Activated CD8-positive, alpha-beta memory T cell treated with anti-CD3 and anti-CD28 coated beads for 36 hours (primary cell): ENCODE results near the gene MVB12B. TPM values are rescaled to one million over a fixed set of nuclear protein-coding genes. Genes with fewer than 3 reads are reported as not detected.

Experiments
- CTCF ChIA-PET: fragments of 350-600 bp; sonication (Branson Sonifier 250); formaldehyde crosslinking; loops from one replicate; lab custom pipeline; 2021; ENCODE audit warnings: antibody characterized with exemption; lab: Charles Lee
- POLR2A ChIA-PET: fragments of 350-600 bp; sonication (Branson Sonifier 250); formaldehyde crosslinking; loops from one replicate; lab custom pipeline; 2021; ENCODE audit warnings: antibody characterized with exemption; lab: Charles Lee
- total RNA-seq, 2 experiments: library from RNA; stranded (reverse); gene quantifications; one replicate each; pipeline ENCODE4 v1.2.3, GENCODE V29; 2021

The MVB12B gene
- total RNA-seq, 2 experiments from 2014 or later: 7.5 to 7.8 TPM

GRCh38 chr9:126519660-126520420, 193.2 kb downstream of the MVB12B start:
- ChIA-PET CTCF (interaction anchor here (0.6 to 9.9 kb wide), 4 partner anchors 11 to 208 kb away, joined by 3 to 55 read pairs (median 23); no protein-coding TSS in a partner anchor), POLR2A (no interaction called here)

DNA sequence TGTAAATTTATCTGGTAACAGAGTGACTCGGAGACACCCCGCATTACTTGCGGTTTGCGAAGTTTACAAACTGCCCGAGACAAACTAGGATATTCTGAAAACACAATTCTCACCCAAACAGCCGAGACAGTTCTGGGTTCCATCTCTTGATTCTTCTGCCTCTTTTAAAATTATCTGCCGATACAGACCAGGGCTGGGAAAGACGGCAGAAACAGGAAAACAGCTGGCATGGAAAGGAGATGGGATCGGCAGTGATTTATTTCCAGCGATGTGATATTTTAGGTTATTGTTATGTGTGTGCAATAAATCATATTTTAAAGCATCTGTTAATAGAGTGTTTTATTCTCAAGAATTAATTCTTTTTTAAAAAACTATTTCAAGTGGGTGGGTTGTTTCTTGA, 193.8 kb downstream of the MVB12B start:
- CTCF ChIA-PET: interaction anchor here (0.7 to 9.9 kb wide), 2 partner anchors 12 to 20 kb away, joined by 3 to 55 read pairs; no protein-coding TSS in a partner anchor

GRCh38 chr9:126521089-126521488, 194.5 kb downstream of the MVB12B start:
- ChIA-PET CTCF (interaction anchor here (0.7 kb wide), 1 partner anchor 1666 kb away, joined by 5 read pairs; no protein-coding TSS in a partner anchor), POLR2A (interaction anchor here (0.7 kb wide), 1 partner anchor 199 kb away, joined by 6 read pairs; no protein-coding TSS in a partner anchor)

More for the DNA sequence above, 193.8 kb downstream of the MVB12B start:
- POLR2A ChIA-PET: no interaction called here

DNA sequence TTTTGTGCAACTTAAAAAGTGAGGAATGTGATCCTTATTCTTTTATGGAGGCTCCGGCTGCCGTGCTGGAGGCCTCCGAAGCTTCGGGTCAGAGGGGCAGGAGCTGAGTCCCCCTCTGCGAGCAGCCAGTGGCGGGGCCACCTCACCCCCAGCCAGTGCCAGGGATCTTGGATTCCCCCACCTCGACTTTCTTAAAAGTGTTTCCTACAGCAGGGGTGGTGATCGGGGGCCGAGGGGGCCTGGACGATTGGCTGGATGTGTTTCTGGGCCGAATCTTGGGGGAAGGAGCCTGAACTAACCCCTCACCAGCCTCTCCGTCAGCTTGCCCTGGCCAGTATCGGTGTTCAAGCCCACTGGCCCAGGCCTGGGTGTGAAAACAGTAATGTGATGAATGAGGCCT, 194.9 kb downstream of the MVB12B start:
- ChIA-PET POLR2A (no interaction called here), CTCF (interaction anchor here (2.2 kb wide), 1 partner anchor 23 kb away, joined by 11 read pairs; no protein-coding TSS in a partner anchor)

DNA sequence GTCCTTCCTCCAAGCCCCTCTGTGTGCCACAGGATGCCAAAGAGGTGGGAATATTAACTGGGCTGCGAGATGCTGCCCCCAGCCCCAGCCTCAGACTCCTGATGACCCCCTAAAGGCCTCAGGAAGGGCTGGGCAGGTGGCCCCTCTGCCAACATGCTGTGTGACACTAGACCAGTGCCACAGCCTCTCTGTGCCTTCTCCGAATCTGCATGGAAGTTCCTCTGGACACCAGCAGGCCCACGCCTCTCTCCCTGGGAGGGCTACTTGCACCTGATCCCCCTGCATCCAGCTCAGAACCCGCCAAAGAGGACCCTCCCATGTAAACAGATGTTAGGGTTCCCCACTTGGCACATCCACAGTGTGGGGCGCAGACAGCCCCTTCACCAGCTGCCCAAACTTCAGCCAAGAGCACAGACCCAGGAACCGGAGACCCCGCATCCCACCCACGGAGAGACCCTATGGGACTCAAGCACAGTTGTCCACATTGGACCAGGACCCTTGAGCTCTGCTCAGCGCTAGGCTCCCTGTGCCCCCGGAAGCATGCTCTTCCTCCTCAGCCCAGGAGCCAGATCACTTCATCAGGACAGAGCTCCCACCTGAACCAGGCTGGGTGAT, 195.5 kb downstream of the MVB12B start:
- ChIA-PET CTCF (interaction anchor here (1.4 to 2.2 kb wide), 3 partner anchors 22 to 36 kb away, joined by 4 to 11 read pairs (median 9); no protein-coding TSS in a partner anchor), POLR2A (no interaction called here)

- ChIA-PET POLR2A (no interaction called here), CTCF (interaction anchor here (0.6 to 2.2 kb wide), 4 partner anchors 13 to 35 kb away, joined by 4 to 11 read pairs (median 6); no protein-coding TSS in a partner anchor)
These were observed 196.2 kb downstream of the MVB12B start for GRCh38 chr9:126522612-126523356.

GRCh38 chr9:126523611-126524111, 197.0 kb downstream of the MVB12B start:
- POLR2A ChIA-PET: no interaction called here
- CTCF ChIA-PET: interaction anchor here (0.6 to 2.6 kb wide), 6 partner anchors 14 to 34 kb away, joined by 4 to 11 read pairs (median 7); no protein-coding TSS in a partner anchor

GRCh38 chr9:126524353-126525077, 197.9 kb downstream of the MVB12B start:
- POLR2A ChIA-PET: no interaction called here
- CTCF ChIA-PET: interaction anchor here (0.6 to 2.6 kb wide), 4 partner anchors 11 to 39 kb away, joined by 3 to 10 read pairs (median 4); no protein-coding TSS in a partner anchor

DNA sequence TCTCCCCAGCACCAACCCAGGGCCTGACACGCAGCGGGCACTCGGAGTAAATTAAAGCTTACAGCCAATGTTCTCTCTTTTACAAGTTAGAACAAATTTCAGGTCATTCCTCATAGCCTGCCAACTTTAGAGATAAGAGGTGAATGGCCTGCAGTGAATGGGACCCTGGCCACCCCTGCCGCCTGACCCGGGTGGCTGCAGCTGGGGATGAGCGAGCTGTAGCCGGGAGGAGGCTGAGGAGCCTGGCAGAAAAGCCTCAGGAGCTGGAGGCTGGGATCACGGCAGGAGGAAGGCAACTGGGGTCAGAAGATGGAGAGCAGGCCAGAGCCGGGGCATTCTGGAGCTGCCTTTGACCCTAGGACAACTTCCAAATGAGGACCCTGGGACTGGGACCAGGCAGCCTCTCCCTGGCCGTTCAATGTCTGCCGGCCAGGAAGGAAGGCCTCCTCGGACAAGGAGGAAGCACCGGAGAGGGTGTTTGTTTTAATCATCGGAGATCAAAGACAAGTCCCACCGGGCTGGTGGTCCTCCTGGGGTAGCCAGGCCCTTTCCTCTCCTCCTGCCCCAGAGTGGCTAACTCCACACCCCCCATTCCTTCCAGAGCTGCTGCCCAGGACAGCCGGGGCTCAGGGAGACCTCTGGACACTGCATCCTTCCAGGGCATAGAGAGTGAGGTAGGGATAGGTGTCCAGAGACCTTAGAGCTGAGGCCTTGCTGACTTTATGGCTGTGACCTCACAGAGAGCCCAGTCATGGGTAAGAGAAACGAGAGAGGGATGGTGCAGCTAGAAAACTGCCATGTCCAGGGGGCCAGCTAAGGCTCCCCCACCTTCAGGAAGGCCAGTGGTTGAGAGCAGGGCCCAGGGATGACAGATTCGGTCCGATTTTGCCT, 199.8 kb downstream of the MVB12B start:
- ChIA-PET CTCF (interaction anchor here (0.8 to 2.6 kb wide), 4 partner anchors 12 to 31 kb away, joined by 3 to 10 read pairs (median 4); no protein-coding TSS in a partner anchor), POLR2A (no interaction called here)

- ChIA-PET CTCF (interaction anchor here (1.0 kb wide), 1 partner anchor 13 kb away, joined by 3 read pairs; no protein-coding TSS in a partner anchor), POLR2A (no interaction called here)
These were observed 200.6 kb downstream of the MVB12B start for GRCh38 chr9:126527109-126527825.

DNA sequence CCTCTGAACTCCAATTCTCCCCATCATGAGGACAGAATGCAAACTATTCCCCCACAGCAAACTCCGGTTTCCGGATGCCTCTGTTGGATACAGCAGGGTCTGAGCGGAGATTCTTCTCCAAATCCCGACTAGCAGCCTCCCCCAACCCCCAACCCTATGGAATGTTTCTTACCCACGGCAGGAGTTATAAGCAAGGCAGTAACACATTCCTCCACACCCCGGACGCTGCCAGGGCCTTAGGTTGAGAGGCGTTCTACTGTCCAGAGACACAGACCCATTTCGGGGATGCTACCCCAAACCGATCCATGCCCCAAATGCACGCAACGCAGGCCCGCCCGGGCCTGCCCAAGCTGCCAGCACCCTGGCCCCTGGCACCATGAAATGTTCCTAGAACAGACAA, 201.5 kb downstream of the MVB12B start:
- ChIA-PET CTCF (no interaction called here), POLR2A (no interaction called here)

- ChIA-PET CTCF (no interaction called here), POLR2A (no interaction called here)
These were observed 202.3 kb downstream of the MVB12B start for GRCh38 chr9:126528915-126529314.

DNA sequence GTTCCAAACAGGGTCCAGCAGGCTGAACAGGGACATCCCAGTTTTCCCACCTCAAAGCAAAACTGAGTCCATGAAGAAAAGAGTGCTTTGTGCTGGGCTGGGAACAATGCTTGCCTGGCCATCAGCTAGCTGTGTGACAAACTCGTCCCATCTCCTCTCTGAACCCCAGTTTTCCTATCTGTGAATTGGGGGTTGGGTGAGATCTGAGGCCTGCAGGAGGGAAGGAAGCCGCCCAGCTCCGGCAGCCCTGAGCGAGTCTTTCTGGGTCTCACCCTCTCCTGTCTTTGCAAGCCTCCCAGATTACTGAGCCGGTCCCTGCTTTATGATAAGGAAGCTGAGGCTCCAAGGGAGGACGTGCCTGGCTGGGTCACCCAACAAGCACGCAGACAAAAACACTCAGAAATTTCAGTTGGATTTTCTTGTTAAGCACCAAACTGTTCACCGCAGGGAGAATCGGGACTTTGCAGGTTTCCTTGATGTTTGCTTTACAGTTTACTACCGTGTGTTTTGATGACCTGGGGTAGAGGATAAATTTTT, 204.5 kb downstream of the MVB12B start:
- POLR2A ChIA-PET: no interaction called here

GRCh38 chr9:126531591-126531990, 205.0 kb downstream of the MVB12B start:
- ChIA-PET POLR2A (no interaction called here), CTCF (interaction anchor here (1.4 kb wide), 1 partner anchor 30 kb away, joined by 5 read pairs; no protein-coding TSS in a partner anchor)

More for the DNA sequence above, 204.5 kb downstream of the MVB12B start:
- CTCF ChIA-PET: interaction anchor here (0.7 to 1.0 kb wide), 3 partner anchors 26 to 90 kb away, joined by 3 to 4 read pairs (median 3); no protein-coding TSS in a partner anchor

DNA sequence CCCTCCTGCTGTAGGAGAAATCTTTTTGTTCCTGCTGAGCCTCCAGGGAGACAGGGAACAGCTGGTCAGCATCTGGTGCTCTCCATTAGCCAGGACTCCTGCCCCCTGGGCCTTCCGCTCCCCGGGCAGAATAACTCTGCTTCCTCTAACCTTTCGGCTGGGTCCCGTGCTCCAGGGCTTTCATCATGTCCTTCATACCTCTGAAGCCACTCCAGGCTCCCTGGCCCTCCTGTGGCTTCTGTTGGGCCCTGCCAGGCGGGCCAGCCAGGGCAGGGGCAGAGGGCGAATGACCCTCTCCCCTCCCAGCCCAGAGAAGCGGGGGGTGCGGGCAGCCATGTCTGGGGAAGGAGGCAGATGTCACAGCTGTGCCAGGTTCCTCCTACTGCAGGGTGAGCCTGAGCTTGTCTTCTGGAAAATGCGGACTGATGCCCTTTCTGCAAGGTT, 205.4 kb downstream of the MVB12B start:
- ChIA-PET POLR2A (no interaction called here), CTCF (interaction anchor here (1.4 kb wide), 1 partner anchor 31 kb away, joined by 5 read pairs; no protein-coding TSS in a partner anchor)

GRCh38 chr9:126532489-126532888, 205.9 kb downstream of the MVB12B start:
- ChIA-PET POLR2A (interaction anchor here (0.5 kb wide), 1 partner anchor 23 kb away, joined by 5 read pairs; no protein-coding TSS in a partner anchor), CTCF (interaction anchor here (1.4 kb wide), 1 partner anchor 31 kb away, joined by 5 read pairs; no protein-coding TSS in a partner anchor)
